HG03139 (cell line): ENCODE results near the gene KCTD5.
"Not testable (repeated sequence)": the region's sequence is repeated elsewhere in the genome, so short reads cannot be mapped to it uniquely, and the experiment has no call there.

ENCODE experiments used
- ATAC-seq: cut with Tn5 transposase; IDR thresholded peaks from one replicate; pipeline ENCODE4 v1.9.1; 2021; ENCODE audit not compliant: unreplicated experiment

Gene KCTD5

GRCh38 chr16:2721634-2722173, 39.4 kb downstream of the KCTD5 start:
- ATAC-seq, result not testable (repeated sequence)

GRCh38 chr16:2724088-2724676, 41.9 kb downstream of the KCTD5 start:
- no peak for ATAC-seq

GRCh38 chr16:2724816-2725348, 42.6 kb downstream of the KCTD5 start:
- ATAC-seq, result no peak

GRCh38 chr16:2726923-2727322, 44.6 kb downstream of the KCTD5 start:
- ATAC-seq, result no peak

GRCh38 chr16:2728034-2728433, 45.7 kb downstream of the KCTD5 start:
- ATAC-seq, result no peak

GRCh38 chr16:2734844-2735515, 52.7 kb downstream of the KCTD5 start:
- no peak for ATAC-seq

- ATAC-seq, result no peak
Observed at GRCh38 chr16:2736476-2737237, 54.3 kb downstream of the KCTD5 start.

GRCh38 chr16:2737238-2737605, 54.9 kb downstream of the KCTD5 start:
- ATAC-seq, result no peak

GRCh38 chr16:2737895-2738418, 55.6 kb downstream of the KCTD5 start:
- no peak for ATAC-seq

- no peak for ATAC-seq
Observed at GRCh38 chr16:2738615-2739014, 56.3 kb downstream of the KCTD5 start.

GRCh38 chr16:2739625-2740430, 57.5 kb downstream of the KCTD5 start:
- no peak for ATAC-seq

GRCh38 chr16:2740476-2740875, 58.2 kb downstream of the KCTD5 start:
- ATAC-seq, result no peak

- ATAC-seq, result no peak
Observed at GRCh38 chr16:2741168-2741567, 58.8 kb downstream of the KCTD5 start.

GRCh38 chr16:2742323-2743006, 60.1 kb downstream of the KCTD5 start:
- ATAC-seq, result no peak

- no peak for ATAC-seq
Observed at GRCh38 chr16:2743007-2743810, 60.9 kb downstream of the KCTD5 start.

GRCh38 chr16:2744711-2745110, 62.4 kb downstream of the KCTD5 start:
- no peak for ATAC-seq

GRCh38 chr16:2745116-2745890, 63.0 kb downstream of the KCTD5 start:
- ATAC-seq, result no peak

GRCh38 chr16:2745961-2746360, 63.6 kb downstream of the KCTD5 start:
- ATAC-seq, result no peak
